ENCODE results near the gene PC. TPM values are rescaled to one million over a fixed set of nuclear protein-coding genes. Genes with fewer than 3 reads are reported as not detected.
A peak's percentile ranks its signal among the peaks of the same experiment; 100 is the strongest.

PC gene
- polyA plus RNA-seq, 3 donors: 4.6 to 7.1 (median 6.0) TPM

- Histone ChIP-seq H3K9me3 (replicated peaks in 1 of 2; ENCODE audit: control insufficient read depth in 1 of 2, insufficient read depth in 1 of 2, low read length in 2 of 2) (no peaks in the 10 kb centered on the region), H3K27me3 (ENCODE audit: control insufficient read depth in 2 of 2, insufficient read depth in 2 of 2, low read length in 2 of 2) (no peaks in the 10 kb centered on the region), H3K27ac (ENCODE audit: low read depth in 1 of 2, low read length in 2 of 2) (no peak overlapping the region), H3K4me3 (replicated peaks in 1 of 3; ENCODE audit: low read depth in 2 of 3, low read length in 3 of 3) (no peak overlapping the region), H4K20me1 (ENCODE audit: insufficient read depth, low read length) (no peaks in the 10 kb centered on the region), H3K4me2 (replicated peaks; ENCODE audit: extremely low read depth, low read length, poor library complexity, severe bottlenecking) (no peak overlapping the region), H2AFZ (ENCODE audit: insufficient read depth, low read depth, low read length, poor library complexity, severe bottlenecking) (no peak overlapping the region), H3K4me1 (ENCODE audit: control insufficient read depth in 1 of 2, insufficient read depth in 2 of 2, low read length in 2 of 2) (no peaks in the 10 kb centered on the region), H3K9ac (ENCODE audit: insufficient read depth, low read length, poor library complexity, severe bottlenecking) (no peak overlapping the region), H3K79me2 (ENCODE audit: insufficient read depth, low read length) (no peaks in the 10 kb centered on the region), H3K36me3 (replicated peaks in 1 of 2; ENCODE audit: control insufficient read depth in 1 of 2, insufficient read depth in 2 of 2, low read length in 2 of 2) (no peaks in the 10 kb centered on the region)
- Mint-ChIP-seq H3K36me3 (no peaks in the 10 kb centered on the region), H3K4me1 (no peaks in the 10 kb centered on the region), H3K4me3 (no peak overlapping the region), H3K27ac (no peak overlapping the region), H3K9me3 (no peaks in the 10 kb centered on the region), H3K27me3 (ENCODE audit: low read depth in 3 of 3) (peaks cover 2 to 17% (median 9%) of the 10 kb centered on the region in 3 donors)
- DNase-seq: no peak
- WGBS (ENCODE audit: insufficient coverage): 96% methylated on average over 3 of the region's 3 CpGs
- intact Hi-C loops (cut with micrococcal nuclease): no loop called here
- no peak for TF ChIP-seq CTCF (IDR thresholded peaks at IDR 0.05)
Measured at GRCh38 chr11:66904055-66904454, 54.1 kb downstream of the PC start.

- no peak overlapping the region for H3K9ac ChIP-seq (ENCODE audit: insufficient read depth, low read length, poor library complexity, severe bottlenecking)
- H3K27ac Mint-ChIP-seq: peak overlapping the region in 1 of 7 donors; percentile 33
Measured at GRCh38 chr11:66902486-66903177, 55.6 kb downstream of the PC start.

More at GRCh38 chr11:66902486-66903177, 55.6 kb downstream of the PC start:
- Histone ChIP-seq H3K4me1 (ENCODE audit: control insufficient read depth in 1 of 2, insufficient read depth in 2 of 2, low read length in 2 of 2) (no peaks in the 10 kb centered on the region), H3K79me2 (ENCODE audit: insufficient read depth, low read length) (no peaks in the 10 kb centered on the region), H2AFZ (ENCODE audit: insufficient read depth, low read depth, low read length, poor library complexity, severe bottlenecking) (no peak overlapping the region), H3K27me3 (ENCODE audit: control insufficient read depth in 2 of 2, insufficient read depth in 2 of 2, low read length in 2 of 2) (no peaks in the 10 kb centered on the region), H3K4me3 (replicated peaks in 1 of 3; ENCODE audit: low read depth in 2 of 3, low read length in 3 of 3) (no peak overlapping the region), H4K20me1 (ENCODE audit: insufficient read depth, low read length) (no peaks in the 10 kb centered on the region), H3K4me2 (replicated peaks; ENCODE audit: extremely low read depth, low read length, poor library complexity, severe bottlenecking) (no peak overlapping the region), H3K27ac (ENCODE audit: low read depth in 1 of 2, low read length in 2 of 2) (no peak overlapping the region), H3K36me3 (replicated peaks in 1 of 2; ENCODE audit: control insufficient read depth in 1 of 2, insufficient read depth in 2 of 2, low read length in 2 of 2) (no peaks in the 10 kb centered on the region), H3K9me3 (replicated peaks in 1 of 2; ENCODE audit: control insufficient read depth in 1 of 2, insufficient read depth in 1 of 2, low read length in 2 of 2) (no peaks in the 10 kb centered on the region)
- intact Hi-C loops (cut with micrococcal nuclease): no loop called here
- H3K4me3 Mint-ChIP-seq: no peak overlapping the region
- no peak for DNase-seq
- H3K9me3 Mint-ChIP-seq: no peaks in the 10 kb centered on the region
- no peaks in the 10 kb centered on the region for H3K4me1 Mint-ChIP-seq
- peaks cover 2 to 17% (median 9%) of the 10 kb centered on the region in 3 donors for H3K27me3 Mint-ChIP-seq (ENCODE audit: low read depth in 3 of 3)
- no peak for TF ChIP-seq CTCF (IDR thresholded peaks at IDR 0.05)
- H3K36me3 Mint-ChIP-seq: no peaks in the 10 kb centered on the region
- 96% methylated on average over 8 of the region's 15 CpGs for WGBS (ENCODE audit: insufficient coverage)
